Measurements from ENCODE around the gene TRABD. TPM values are rescaled to one million over a fixed set of nuclear protein-coding genes. Genes with fewer than 3 reads are reported as not detected.
"Not testable (repeated sequence)": the region's sequence is repeated elsewhere in the genome, so short reads cannot be mapped to it uniquely, and the experiment has no call there.

The TRABD gene, protein sequence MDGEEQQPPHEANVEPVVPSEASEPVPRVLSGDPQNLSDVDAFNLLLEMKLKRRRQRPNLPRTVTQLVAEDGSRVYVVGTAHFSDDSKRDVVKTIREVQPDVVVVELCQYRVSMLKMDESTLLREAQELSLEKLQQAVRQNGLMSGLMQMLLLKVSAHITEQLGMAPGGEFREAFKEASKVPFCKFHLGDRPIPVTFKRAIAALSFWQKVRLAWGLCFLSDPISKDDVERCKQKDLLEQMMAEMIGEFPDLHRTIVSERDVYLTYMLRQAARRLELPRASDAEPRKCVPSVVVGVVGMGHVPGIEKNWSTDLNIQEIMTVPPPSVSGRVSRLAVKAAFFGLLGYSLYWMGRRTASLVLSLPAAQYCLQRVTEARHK
- total RNA-seq = 10 to 100 TPM; 14.2 to 21.4 (median 18.2) TPM
- 10 to 100 TPM; 24.6 to 88.1 (median 31.7) TPM for polyA plus RNA-seq

DNA sequence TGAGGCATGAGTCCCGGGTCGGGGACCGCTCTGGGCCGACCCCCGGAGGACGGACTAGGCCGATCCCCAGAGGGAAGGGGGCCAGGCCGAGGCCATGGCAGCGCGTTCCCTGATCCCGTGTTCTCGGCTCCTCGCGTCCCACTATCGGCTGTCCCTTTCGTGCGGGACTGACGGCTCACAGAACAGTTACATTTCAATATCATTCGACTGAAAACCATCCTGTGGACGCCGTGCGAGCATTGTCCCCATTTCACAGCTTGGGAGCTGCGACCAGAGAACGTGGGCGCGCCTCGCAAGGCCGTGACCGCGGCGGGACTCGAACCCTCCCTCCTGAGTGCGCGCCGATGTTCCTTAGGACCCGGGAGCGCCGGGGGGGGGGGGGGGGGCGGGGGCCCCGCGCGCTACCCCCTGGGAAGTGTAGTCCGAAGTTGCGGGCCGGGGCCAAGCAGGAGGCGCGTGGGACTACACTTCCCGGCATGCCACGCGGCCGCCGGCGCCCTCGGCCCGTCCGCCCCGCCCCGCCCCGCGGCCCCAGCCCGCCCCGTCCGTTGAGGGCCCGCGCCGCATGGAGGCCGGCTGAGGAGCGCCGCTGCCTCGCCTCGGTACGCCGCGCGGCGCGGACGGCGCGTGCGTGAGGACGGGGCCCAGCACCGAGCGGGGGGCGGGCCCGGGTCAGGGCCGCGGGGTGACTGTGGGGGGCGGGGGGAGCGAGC, at the start of gene TRABD:
TSS of gene TRABD (plus strand) at position 539 of the 713 bp plus-strand sequence. CDS start 7,148 bp downstream, outside the sequence.
- TF ChIP-seq EP300 (IDR thresholded peaks at IDR 0.05) (no peak), POLR2A (IDR thresholded peaks at IDR 0.05) (no peak), POLR2AphosphoS5 (IDR thresholded peaks at IDR 0.05) (no peak)
- TF ChIP-seq, protein P1, sequence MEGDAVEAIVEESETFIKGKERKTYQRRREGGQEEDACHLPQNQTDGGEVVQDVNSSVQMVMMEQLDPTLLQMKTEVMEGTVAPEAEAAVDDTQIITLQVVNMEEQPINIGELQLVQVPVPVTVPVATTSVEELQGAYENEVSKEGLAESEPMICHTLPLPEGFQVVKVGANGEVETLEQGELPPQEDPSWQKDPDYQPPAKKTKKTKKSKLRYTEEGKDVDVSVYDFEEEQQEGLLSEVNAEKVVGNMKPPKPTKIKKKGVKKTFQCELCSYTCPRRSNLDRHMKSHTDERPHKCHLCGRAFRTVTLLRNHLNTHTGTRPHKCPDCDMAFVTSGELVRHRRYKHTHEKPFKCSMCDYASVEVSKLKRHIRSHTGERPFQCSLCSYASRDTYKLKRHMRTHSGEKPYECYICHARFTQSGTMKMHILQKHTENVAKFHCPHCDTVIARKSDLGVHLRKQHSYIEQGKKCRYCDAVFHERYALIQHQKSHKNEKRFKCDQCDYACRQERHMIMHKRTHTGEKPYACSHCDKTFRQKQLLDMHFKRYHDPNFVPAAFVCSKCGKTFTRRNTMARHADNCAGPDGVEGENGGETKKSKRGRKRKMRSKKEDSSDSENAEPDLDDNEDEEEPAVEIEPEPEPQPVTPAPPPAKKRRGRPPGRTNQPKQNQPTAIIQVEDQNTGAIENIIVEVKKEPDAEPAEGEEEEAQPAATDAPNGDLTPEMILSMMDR (IDR thresholded peaks at IDR 0.05) = no peak
- intact Hi-C loops (cut with DNase I) = loop anchor here (2.0 to 10.0 kb wide), 3 partner anchors 15 to 261 kb away; partner anchors contain the start of genes PIM3 and SELENOO
- Histone ChIP-seq H3K36me3 (no peaks in the 10 kb centered on the region), H3K9me3 (no peaks in the 10 kb centered on the region), H3K4me3 (peak within 1 kb of the TSS; percentile 61 to 90 (median 81)), H3K4me1 (peaks cover 0 to 55% (median 50%) of the 10 kb centered on the region in 4 donors), H3K27me3 (peaks cover 0 to 2% (median 0%) of the 10 kb centered on the region in 3 donors), H3K27ac (peak within 1 kb of the TSS; percentile 64 to 77 (median 76))
- WGBS, 2 donors = 1 to 2% methylated on average over 86 to 90 of the region's 90 CpGs
- peak; percentile 95 for DNase-seq

DNA sequence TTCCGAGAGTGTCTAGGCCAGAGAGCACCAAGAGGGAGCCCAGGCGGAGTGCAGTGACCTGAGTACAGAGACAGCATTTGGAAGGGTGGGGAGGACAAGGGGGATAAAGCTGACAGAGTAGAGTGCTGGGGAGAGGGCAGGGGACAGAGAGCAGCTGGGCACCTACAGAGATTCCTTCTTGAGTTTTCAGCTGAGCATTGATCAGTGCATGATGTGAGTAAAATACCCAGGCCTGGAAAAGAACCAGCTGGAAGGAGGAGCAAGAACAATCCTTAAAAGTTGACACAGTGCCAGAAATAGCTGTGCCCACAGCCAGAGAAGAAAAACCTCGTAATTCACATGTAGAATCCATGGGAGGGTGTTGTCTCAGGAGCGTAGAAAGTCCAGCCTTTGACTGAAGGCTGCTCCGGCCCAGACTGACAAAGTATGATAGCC, 49.1 kb upstream of the TRABD start:
- 52 to 79% methylated on average over 5 of the region's 5 CpGs for WGBS, 2 donors
- TF ChIP-seq POLR2A (IDR thresholded peaks at IDR 0.05) (no peak), POLR2AphosphoS5 (IDR thresholded peaks at IDR 0.05) (no peak), EP300 (IDR thresholded peaks at IDR 0.05) (no peak)
- TF ChIP-seq, protein P1 (IDR thresholded peaks at IDR 0.05) = no peak
- H3K27me3 ChIP-seq = no peaks in the 10 kb centered on the region
- H3K4me1 ChIP-seq = peaks cover 0 to 13% (median 11%) of the 10 kb centered on the region in 4 donors
- no peaks in the 10 kb centered on the region for H3K9me3 ChIP-seq
- intact Hi-C loops (cut with DNase I) = no loop called here
- no peak for DNase-seq
- no peak overlapping the region for H3K4me3 ChIP-seq
- no peaks in the 10 kb centered on the region for H3K36me3 ChIP-seq
- H3K27ac ChIP-seq = peak overlapping the region in 1 of 4 donors; percentile 28

DNA sequence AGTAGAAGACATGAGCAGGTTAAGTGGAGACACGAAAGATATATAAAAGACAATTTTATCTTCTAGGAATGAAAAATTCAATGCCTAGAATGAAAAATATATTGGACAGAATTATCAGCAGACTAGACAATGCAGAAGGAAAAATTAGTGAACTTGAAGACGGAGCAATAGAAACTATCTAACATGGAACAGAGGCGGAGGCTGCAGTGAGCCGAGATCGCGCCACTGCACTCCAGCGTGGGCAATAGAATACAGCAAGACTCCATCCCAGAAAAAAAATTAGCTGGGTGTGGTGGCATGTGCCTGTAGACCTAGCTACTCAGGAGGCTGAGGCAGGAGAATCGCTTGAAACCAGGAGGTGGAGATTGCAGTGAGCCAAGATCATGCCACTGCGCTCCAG, 48.4 kb upstream of the TRABD start:
- H3K4me3 ChIP-seq; H3K27me3 ChIP-seq; H3K27ac ChIP-seq; intact Hi-C loops (cut with DNase I); H3K36me3 ChIP-seq; H3K9me3 ChIP-seq; DNase-seq: not testable (repeated sequence)
- H3K4me1 ChIP-seq = peaks cover 0 to 13% (median 11%) of the 10 kb centered on the region in 4 donors
- 93 to 95% methylated on average over 9 of the region's 9 CpGs for WGBS, 2 donors

DNA sequence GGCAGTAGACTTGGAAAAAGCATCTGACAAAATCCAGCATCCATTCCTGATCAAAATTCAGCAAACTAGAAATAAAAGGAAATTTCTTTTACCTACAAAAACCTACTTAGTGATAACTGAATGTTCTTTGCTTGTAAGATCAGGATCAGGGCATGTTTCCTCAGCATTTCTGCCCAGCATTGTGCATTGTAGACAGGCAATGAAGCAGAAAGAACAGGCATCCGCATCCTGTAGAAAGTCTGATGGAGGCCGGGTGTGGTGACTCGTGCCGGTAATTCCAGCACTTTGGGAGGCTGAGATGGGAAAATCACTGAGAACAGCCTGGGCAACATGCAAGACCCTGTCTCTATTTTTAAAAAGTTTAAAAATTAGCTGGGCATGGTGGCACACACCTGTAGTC, 47.7 kb upstream of the TRABD start:
- Histone ChIP-seq H3K36me3 (no peaks in the 10 kb centered on the region), H3K27me3 (no peaks in the 10 kb centered on the region), H3K4me1 (peaks cover 0 to 13% (median 11%) of the 10 kb centered on the region in 4 donors), H3K27ac (no peak overlapping the region), H3K4me3 (no peak overlapping the region), H3K9me3 (no peaks in the 10 kb centered on the region)
- WGBS, 2 donors = 87 to 94% methylated on average over 4 of the region's 4 CpGs
- TF ChIP-seq POLR2A (IDR thresholded peaks at IDR 0.05) (no peak), POLR2AphosphoS5 (IDR thresholded peaks at IDR 0.05) (no peak), EP300 (IDR thresholded peaks at IDR 0.05) (no peak)
- TF ChIP-seq, protein P1 (IDR thresholded peaks at IDR 0.05) = no peak
- DNase-seq = no peak
- intact Hi-C loops (cut with DNase I) = no loop called here

DNA sequence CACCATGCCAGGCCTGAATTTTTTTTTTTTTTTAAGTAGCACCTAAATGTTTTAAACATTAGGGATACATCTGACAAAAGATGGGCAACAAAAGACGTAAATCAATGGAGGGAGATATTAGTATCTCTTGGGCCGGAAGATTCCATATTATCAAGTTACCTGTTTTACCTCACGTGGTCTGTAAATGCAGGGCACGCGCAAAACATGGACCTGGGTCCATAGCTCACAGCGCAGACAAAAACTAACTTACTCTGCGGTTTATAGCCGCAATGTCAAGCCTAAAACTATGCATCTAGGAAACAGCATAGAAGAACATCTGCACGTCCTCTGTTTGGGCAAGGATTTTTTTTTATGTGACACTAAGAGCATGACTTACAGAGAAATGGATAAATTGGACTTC, 46.7 kb upstream of the TRABD start:
- Histone ChIP-seq H3K4me3 (no peak overlapping the region), H3K9me3 (no peaks in the 10 kb centered on the region), H3K4me1 (peaks cover 0 to 13% (median 11%) of the 10 kb centered on the region in 4 donors), H3K27ac (no peak overlapping the region), H3K27me3 (no peaks in the 10 kb centered on the region), H3K36me3 (no peaks in the 10 kb centered on the region)
- TF ChIP-seq EP300 (IDR thresholded peaks at IDR 0.05) = no peak
- TF ChIP-seq POLR2A (IDR thresholded peaks at IDR 0.05) = no peak
- TF ChIP-seq, protein P1 (IDR thresholded peaks at IDR 0.05) = no peak
- TF ChIP-seq POLR2AphosphoS5 (IDR thresholded peaks at IDR 0.05) = no peak
- intact Hi-C loops (cut with DNase I) = no loop called here
- no peak for DNase-seq
- 83 to 90% methylated on average over 9 of the region's 9 CpGs for WGBS, 2 donors

All from sigmoid colon (tissue), 7 donors.